HepG2 (cell line): Measurements from ENCODE around the gene CA11. TPM values are rescaled to one million over a fixed set of nuclear protein-coding genes. Genes with fewer than 3 reads are reported as not detected.
A peak's percentile ranks its signal among the peaks of the same experiment; 100 is the strongest.

Experiments used
- GFI1 ChIP-seq: sonication (generic); formaldehyde crosslinking; IDR thresholded peaks from 2 replicates; pipeline ENCODE4 v1.5.0; 2020; ENCODE audit warnings: missing genetic modification reagents, mild to moderate bottlenecking, borderline replicate concordance
- HMGA1 ChIP-seq: sonication (generic); formaldehyde crosslinking; conservative IDR thresholded peaks from 2 replicates; pipeline ENCODE4 v1.4.0; 2020; ENCODE audit warnings: missing genetic modification reagents
- JARID2 ChIP-seq: sonication (generic); formaldehyde crosslinking; IDR thresholded peaks from 2 replicates; pipeline ENCODE4 v1.8.1; 2023; ENCODE audit warnings: missing genetic modification reagents, inconsistent platforms; ENCODE audit not compliant: insufficient replicate concordance
- KLF16 ChIP-seq, 2 experiments: sonication (generic) in 1 of 2; formaldehyde crosslinking in 1 of 2; IDR thresholded peaks; 2 replicates each; pipeline versions ENCODE4 v1.6.1 to v1.8.0; 2016 to 2023; ENCODE audit warnings: missing genetic modification reagents in 2 of 2, missing compliant biosample characterization in 1 of 2
- SCMH1 ChIP-seq: sonication (generic); formaldehyde crosslinking; IDR thresholded peaks from 2 replicates; pipeline ENCODE4 v1.9.0; 2021; ENCODE audit warnings: missing genetic modification reagents, mild to moderate bottlenecking, borderline replicate concordance
- TGIF2 ChIP-seq: IDR thresholded peaks from 2 replicates; pipeline ENCODE4 v1.6.1; 2016; ENCODE audit warnings: control low read depth, missing compliant biosample characterization
- U2AF1 ChIP-seq: fragments of 200-400 bp; formaldehyde crosslinking; optimal IDR thresholded peaks from 2 replicates; pipeline ENCODE3; 2017; ENCODE audit warnings: mild to moderate bottlenecking, low read depth, low read length
- YEATS4 ChIP-seq: sonication (generic); formaldehyde crosslinking; IDR thresholded peaks from 2 replicates; pipeline ENCODE4 v1.4.0; 2020; ENCODE audit warnings: missing genetic modification reagents, borderline replicate concordance
- ZBTB20 ChIP-seq: sonication (generic); formaldehyde crosslinking; IDR thresholded peaks from 2 replicates; pipeline ENCODE4 v1.8.1; 2023; ENCODE audit warnings: missing genetic modification reagents, low read depth, mild to moderate bottlenecking, borderline replicate concordance
- ZNF10 ChIP-seq: sonication (generic); formaldehyde crosslinking; IDR thresholded peaks from 2 replicates; pipeline ENCODE4 v1.4.0; 2020; ENCODE audit warnings: mild to moderate bottlenecking, low read depth, missing genetic modification reagents, borderline replicate concordance
- ZNF143 ChIP-seq: sonication (generic); formaldehyde crosslinking; IDR thresholded peaks from 2 replicates; pipeline ENCODE4 v1.4.0; 2020; ENCODE audit warnings: missing genetic modification reagents
- ZNF24 ChIP-seq: fragments of 450-650 bp; IDR thresholded peaks from 2 replicates; pipeline ENCODE4 v1.6.1; 2017; ENCODE audit warnings: antibody characterized with exemption, mild to moderate bottlenecking
- ZNF441 ChIP-seq: sonication (generic); formaldehyde crosslinking; IDR thresholded peaks from 2 replicates; pipeline ENCODE4 v1.7.0; 2021; ENCODE audit warnings: missing genetic modification reagents, borderline replicate concordance
- ZNF562 ChIP-seq: sonication (generic); formaldehyde crosslinking; IDR thresholded peaks from 2 replicates; pipeline ENCODE4 v1.8.0; 2022; ENCODE audit warnings: missing genetic modification reagents, borderline replicate concordance
- ZNF629 ChIP-seq: sonication (generic); formaldehyde crosslinking; conservative IDR thresholded peaks from 2 replicates; pipeline ENCODE4 v1.5.0; 2020; ENCODE audit warnings: missing genetic modification reagents
- polyA plus RNA-seq, 8 experiments: library from polyadenylated mRNA; depleted of rRNA in 3 of 8; stranded (reverse) in 7 of 8; unstranded in 1 of 8; fragments of >200 nt; fragmentation: Illumina TruSeq in 4 of 8; extraction: Trizol in 4 of 8; gene quantifications; 2 replicates each; pipeline versions ENCODE4 v1.2.1 to v1.2.3, GENCODE V29; 2011 to 2016; ENCODE audit warnings: low read depth in 4 of 8, missing spikeins in 1 of 8, mixed read lengths in 1 of 8; ENCODE audit not compliant: insufficient read depth in 1 of 8
- total RNA-seq, 5 experiments: library from RNA; depleted of rRNA; stranded (reverse); fragments of >200 nt; fragmentation: Illumina TruSeq; extraction: Trizol; gene quantifications; 2 replicates each; pipeline ENCODE4 v1.2.3, GENCODE V29; 2016; ENCODE audit warnings: low read depth in 1 of 5
- TF ChIP-seq, protein P1 (sequence below): sonication (generic); formaldehyde crosslinking; IDR thresholded peaks from 2 replicates; pipeline ENCODE4 v1.8.0; 2022; ENCODE audit warnings: missing genetic modification reagents, mild to moderate bottlenecking, moderate library complexity, borderline replicate concordance
- TF ChIP-seq, protein P2 (sequence below): sonication (generic); formaldehyde crosslinking; IDR thresholded peaks from 2 replicates; pipeline ENCODE4 v1.5.0; 2020; ENCODE audit warnings: mild to moderate bottlenecking, missing genetic modification reagents, moderate library complexity
- TF ChIP-seq, protein P3 (sequence below): IDR thresholded peaks from 2 replicates; pipeline ENCODE4 v1.6.1; 2016; ENCODE audit warnings: mild to moderate bottlenecking
- TF ChIP-seq, protein P4 (sequence below): sonication (generic); formaldehyde crosslinking; IDR thresholded peaks from 2 replicates; pipeline ENCODE4 v1.4.0; 2020; ENCODE audit warnings: missing genetic modification reagents, borderline replicate concordance
- TF ChIP-seq, protein P5 (sequence below): sonication (generic); formaldehyde crosslinking; IDR thresholded peaks from 2 replicates; pipeline ENCODE4 v1.4.0; 2020; ENCODE audit warnings: mild to moderate bottlenecking, missing genetic modification reagents, borderline replicate concordance

Gene CA11
- total and polyA plus RNA-seq, 2 of the 13 experiments (the other 11 are each of a cell fraction or from before 2014, with no cell fraction given), result 0.41 to 0.58 TPM

DNA sequence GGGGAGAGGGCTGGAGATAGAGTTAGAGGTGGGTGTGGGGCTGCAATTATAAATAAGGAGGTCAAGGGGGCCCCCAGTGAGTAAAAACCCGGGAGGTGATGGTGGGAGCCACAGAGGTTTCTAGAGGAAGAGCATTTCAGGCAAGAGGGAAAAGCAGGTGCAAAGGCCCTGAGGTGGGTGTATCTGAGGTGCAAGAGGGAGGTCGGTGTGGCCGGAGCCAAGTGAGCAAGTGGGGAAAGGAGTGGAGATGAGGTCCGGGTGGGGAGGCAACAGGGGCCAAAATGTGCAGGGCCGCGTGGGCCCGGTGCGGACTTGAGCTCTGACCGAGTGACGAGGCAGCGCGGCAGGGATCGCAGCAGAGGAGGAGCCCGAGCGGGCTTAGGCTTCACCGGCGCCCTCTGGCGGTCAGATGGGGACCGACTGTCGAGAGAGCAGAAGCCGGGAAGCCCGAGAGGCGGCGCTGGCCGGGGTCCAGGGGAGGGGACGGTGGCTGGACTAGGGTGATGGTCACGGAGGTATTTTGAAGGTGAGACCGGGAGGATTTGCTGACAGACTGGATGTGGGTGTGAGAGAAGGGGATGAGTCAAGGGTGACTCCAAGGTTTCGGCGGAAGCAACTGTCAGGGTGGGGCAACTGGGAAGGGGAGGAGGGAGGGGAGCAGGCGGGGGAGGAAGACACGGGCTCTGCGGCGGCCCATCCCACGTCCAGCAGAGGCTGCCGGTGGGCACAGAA is 57.2 kb downstream of the CA11 start (continued):
- TF ChIP-seq, protein P1, sequence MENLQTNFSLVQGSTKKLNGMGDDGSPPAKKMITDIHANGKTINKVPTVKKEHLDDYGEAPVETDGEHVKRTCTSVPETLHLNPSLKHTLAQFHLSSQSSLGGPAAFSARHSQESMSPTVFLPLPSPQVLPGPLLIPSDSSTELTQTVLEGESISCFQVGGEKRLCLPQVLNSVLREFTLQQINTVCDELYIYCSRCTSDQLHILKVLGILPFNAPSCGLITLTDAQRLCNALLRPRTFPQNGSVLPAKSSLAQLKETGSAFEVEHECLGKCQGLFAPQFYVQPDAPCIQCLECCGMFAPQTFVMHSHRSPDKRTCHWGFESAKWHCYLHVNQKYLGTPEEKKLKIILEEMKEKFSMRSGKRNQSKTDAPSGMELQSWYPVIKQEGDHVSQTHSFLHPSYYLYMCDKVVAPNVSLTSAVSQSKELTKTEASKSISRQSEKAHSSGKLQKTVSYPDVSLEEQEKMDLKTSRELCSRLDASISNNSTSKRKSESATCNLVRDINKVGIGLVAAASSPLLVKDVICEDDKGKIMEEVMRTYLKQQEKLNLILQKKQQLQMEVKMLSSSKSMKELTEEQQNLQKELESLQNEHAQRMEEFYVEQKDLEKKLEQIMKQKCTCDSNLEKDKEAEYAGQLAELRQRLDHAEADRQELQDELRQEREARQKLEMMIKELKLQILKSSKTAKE (CRISPR knock-in tag), result no peak
- no peak for TF ChIP-seq ZNF143 (CRISPR knock-in tag)
- TF ChIP-seq KLF16 (CRISPR knock-in tag; IDR thresholded peaks at IDR 0.05), result 0 out of 4 replicates have a peak, but pooled peaks of 1 of the 2 experiments have one; percentile 24
- TF ChIP-seq, protein P2, sequence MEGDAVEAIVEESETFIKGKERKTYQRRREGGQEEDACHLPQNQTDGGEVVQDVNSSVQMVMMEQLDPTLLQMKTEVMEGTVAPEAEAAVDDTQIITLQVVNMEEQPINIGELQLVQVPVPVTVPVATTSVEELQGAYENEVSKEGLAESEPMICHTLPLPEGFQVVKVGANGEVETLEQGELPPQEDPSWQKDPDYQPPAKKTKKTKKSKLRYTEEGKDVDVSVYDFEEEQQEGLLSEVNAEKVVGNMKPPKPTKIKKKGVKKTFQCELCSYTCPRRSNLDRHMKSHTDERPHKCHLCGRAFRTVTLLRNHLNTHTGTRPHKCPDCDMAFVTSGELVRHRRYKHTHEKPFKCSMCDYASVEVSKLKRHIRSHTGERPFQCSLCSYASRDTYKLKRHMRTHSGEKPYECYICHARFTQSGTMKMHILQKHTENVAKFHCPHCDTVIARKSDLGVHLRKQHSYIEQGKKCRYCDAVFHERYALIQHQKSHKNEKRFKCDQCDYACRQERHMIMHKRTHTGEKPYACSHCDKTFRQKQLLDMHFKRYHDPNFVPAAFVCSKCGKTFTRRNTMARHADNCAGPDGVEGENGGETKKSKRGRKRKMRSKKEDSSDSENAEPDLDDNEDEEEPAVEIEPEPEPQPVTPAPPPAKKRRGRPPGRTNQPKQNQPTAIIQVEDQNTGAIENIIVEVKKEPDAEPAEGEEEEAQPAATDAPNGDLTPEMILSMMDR, result peak; percentile 95
- no peak for TF ChIP-seq YEATS4 (CRISPR knock-in tag)
- TF ChIP-seq, protein P3, sequence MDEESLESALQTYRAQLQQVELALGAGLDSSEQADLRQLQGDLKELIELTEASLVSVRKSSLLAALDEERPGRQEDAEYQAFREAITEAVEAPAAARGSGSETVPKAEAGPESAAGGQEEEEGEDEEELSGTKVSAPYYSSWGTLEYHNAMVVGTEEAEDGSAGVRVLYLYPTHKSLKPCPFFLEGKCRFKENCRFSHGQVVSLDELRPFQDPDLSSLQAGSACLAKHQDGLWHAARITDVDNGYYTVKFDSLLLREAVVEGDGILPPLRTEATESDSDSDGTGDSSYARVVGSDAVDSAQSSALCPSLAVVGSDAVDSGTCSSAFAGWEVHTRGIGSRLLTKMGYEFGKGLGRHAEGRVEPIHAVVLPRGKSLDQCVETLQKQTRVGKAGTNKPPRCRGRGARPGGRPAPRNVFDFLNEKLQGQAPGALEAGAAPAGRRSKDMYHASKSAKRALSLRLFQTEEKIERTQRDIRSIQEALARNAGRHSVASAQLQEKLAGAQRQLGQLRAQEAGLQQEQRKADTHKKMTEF, result peak; percentile 56; the same call in 1 of the 2 replicates
- TF ChIP-seq, protein P4, sequence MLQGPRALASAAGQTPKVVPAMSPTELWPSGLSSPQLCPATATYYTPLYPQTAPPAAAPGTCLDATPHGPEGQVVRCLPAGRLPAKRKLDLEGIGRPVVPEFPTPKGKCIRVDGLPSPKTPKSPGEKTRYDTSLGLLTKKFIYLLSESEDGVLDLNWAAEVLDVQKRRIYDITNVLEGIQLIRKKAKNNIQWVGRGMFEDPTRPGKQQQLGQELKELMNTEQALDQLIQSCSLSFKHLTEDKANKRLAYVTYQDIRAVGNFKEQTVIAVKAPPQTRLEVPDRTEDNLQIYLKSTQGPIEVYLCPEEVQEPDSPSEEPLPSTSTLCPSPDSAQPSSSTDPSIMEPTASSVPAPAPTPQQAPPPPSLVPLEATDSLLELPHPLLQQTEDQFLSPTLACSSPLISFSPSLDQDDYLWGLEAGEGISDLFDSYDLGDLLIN, result no peak
- no peak for TF ChIP-seq ZNF562 (CRISPR knock-in tag)
- TF ChIP-seq ZNF441 (CRISPR knock-in tag), result no peak
- TF ChIP-seq, protein P5, sequence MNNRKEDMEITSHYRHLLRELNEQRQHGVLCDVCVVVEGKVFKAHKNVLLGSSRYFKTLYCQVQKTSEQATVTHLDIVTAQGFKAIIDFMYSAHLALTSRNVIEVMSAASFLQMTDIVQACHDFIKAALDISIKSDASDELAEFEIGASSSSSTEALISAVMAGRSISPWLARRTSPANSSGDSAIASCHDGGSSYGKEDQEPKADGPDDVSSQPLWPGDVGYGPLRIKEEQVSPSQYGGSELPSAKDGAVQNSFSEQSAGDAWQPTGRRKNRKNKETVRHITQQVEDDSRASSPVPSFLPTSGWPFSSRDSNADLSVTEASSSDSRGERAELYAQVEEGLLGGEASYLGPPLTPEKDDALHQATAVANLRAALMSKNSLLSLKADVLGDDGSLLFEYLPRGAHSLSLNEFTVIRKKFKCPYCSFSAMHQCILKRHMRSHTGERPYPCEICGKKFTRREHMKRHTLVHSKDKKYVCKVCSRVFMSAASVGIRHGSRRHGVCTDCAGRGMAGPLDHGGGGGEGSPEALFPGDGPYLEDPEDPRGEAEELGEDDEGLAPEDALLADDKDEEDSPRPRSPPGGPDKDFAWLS (CRISPR knock-in tag), result no peak
- TF ChIP-seq ZBTB20 (CRISPR knock-in tag), result no peak
- no peak for TF ChIP-seq ZNF629
- no peak for TF ChIP-seq TGIF2 (CRISPR knock-in tag)
- no peak for TF ChIP-seq HMGA1 (CRISPR knock-in tag)
- TF ChIP-seq JARID2 (CRISPR knock-in tag), result no peak
- no peak for TF ChIP-seq U2AF1
- TF ChIP-seq GFI1 (CRISPR knock-in tag), result no peak
- no peak for TF ChIP-seq ZNF10 (CRISPR knock-in tag)
- no peak for TF ChIP-seq SCMH1 (CRISPR knock-in tag)
- no peak for TF ChIP-seq ZNF24
